GM12864 (cell line): ENCODE data around the gene RALGPS2.
"Not testable (repeated sequence)": the region's sequence is repeated elsewhere in the genome, so short reads cannot be mapped to it uniquely, and the experiment has no call there.

Experiments
- DNase-seq: peaks from one replicate; pipeline ENCODE4 v3.0.0-alpha.2; 2011; ENCODE audit warnings: low read depth
- H3K4me3 ChIP-seq: 2 replicates; pipeline ENCODE4 v1.5.1; 2011; ENCODE audit warnings: mild to moderate bottlenecking, low read depth, low read length, control low read depth
- CTCF ChIP-seq: IDR thresholded peaks from 2 replicates; pipeline ENCODE4 v1.5.1; 2011; ENCODE audit warnings: low read depth, mild to moderate bottlenecking, moderate library complexity, low read length, control low read depth, inconsistent platforms; ENCODE audit errors: missing control alignments

The RALGPS2 gene

GRCh38 chr1:178749581-178750166 is 24.6 kb downstream of the RALGPS2 start:
- DNase-seq, result no peak
- TF ChIP-seq CTCF, result no peak
- no peak overlapping the region for H3K4me3 ChIP-seq

GRCh38 chr1:178751046-178751445 is 26.0 kb downstream of the RALGPS2 start:
- DNase-seq, result no peak
- no peak for TF ChIP-seq CTCF
- no peak overlapping the region for H3K4me3 ChIP-seq

GRCh38 chr1:178752891-178753290 is 27.8 kb downstream of the RALGPS2 start:
- no peak for DNase-seq
- no peak overlapping the region for H3K4me3 ChIP-seq
- TF ChIP-seq CTCF, result no peak

- DNase-seq, H3K4me3 ChIP-seq: not testable (repeated sequence)
Measured at GRCh38 chr1:178754655-178755256, 29.7 kb downstream of the RALGPS2 start.

GRCh38 chr1:178768423-178768822 is 43.4 kb downstream of the RALGPS2 start:
- no peak overlapping the region for H3K4me3 ChIP-seq
- peak; percentile 7 for DNase-seq
- peak; percentile 88 for TF ChIP-seq CTCF

- no peak for DNase-seq
- no peak for TF ChIP-seq CTCF
- H3K4me3 ChIP-seq, result no peak overlapping the region
Measured at GRCh38 chr1:178772952-178773351, 47.9 kb downstream of the RALGPS2 start.

GRCh38 chr1:178774263-178774662 is 49.2 kb downstream of the RALGPS2 start:
- no peak for DNase-seq

More at GRCh38 chr1:178774263-178774662, 49.2 kb downstream of the RALGPS2 start:
- H3K4me3 ChIP-seq, result no peak overlapping the region
- TF ChIP-seq CTCF, result no peak
